HG03097 (cell line): ENCODE measurements around the gene FCHSD2.
"Not testable (repeated sequence)": the region's sequence is repeated elsewhere in the genome, so short reads cannot be mapped to it uniquely, and the experiment has no call there.

Experiments
- ATAC-seq: cut with Tn5 transposase; IDR thresholded peaks from one replicate; pipeline ENCODE4 v1.9.1; 2021; ENCODE audit not compliant: unreplicated experiment, low FRiP score

FCHSD2 gene

DNA sequence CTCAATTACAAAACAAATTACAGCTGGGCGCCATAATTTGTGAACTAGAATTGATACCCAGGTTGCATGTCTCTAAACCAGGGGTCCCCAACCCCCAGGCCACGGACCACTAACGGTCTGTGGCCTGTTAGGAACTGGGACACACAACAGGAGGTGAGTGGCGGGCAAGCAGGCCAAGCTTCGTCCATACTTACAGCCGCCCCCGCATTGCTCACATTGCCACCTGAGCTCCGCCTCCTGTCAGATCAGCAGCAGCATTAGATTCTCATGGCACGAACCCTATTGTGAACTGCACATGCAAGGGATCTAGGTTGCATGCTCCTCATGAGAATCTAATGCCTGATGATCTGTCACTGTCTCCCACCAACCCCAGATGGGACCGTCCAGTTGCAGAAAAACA lies 12.9 kb downstream of the FCHSD2 start:
- ATAC-seq: no peak

GRCh38 chr11:73126804-73127480 lies 15.2 kb downstream of the FCHSD2 start:
- ATAC-seq: no peak

DNA sequence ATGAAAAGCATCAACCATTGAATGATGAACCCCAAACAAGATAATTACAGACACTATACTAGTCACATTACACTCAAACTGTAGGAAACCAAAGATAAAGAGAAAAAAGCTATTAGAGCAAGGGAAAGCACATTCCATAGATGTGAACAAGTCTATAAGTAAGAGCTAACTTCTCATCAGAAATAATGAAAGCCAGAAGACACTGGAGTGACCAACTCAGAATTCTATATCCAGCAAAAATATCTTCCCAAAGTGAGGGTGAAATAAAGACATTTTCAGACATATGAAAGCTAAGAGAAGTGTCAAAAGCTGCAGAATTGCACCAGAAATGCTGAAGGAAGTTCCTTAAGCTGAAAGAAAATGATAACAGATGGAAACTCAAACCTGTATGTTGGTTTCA lies 17.3 kb downstream of the FCHSD2 start:
- no peak for ATAC-seq

- not testable (repeated sequence) for ATAC-seq
Observed at GRCh38 chr11:73123892-73124291, 18.2 kb downstream of the FCHSD2 start.

DNA sequence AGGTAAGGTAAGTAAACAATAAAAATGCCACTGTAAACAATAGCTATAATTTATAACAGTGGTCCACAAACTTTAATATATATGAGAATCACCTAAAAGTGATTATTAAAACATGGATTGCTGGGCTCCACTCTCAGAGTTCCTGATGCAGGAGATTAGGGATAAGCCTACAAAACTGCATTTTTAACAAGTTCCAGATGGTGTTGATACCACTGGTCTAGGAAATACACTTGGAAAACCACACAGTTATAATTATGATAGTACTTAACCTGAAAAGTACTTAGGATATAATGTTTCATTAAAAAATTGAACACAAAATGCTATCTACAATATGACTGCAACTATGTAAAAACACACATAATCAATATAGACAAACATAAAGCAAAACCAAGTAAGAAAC lies 20.4 kb downstream of the FCHSD2 start:
- ATAC-seq: no peak

- no peak for ATAC-seq
Observed at GRCh38 chr11:73117071-73117470, 25.0 kb downstream of the FCHSD2 start.

DNA sequence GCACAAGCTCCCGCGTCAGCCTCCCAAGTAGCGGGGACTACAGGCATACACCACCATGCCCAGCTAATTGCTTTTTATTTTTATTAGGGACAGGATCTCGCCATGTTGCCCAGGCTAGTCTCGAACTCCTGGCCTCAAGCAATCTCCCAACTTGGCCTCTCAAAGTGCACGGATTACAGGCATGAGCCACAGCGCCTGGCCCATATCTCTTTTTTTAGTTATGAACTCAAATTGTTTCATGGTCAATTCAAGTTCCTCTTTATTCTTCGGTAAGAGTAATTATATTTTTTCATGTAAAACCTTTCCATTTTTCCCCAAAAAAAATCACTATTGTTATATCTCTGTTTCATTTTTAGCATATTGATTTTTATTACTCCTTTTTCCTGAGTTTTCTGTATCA lies 25.5 kb downstream of the FCHSD2 start:
- no peak for ATAC-seq

DNA sequence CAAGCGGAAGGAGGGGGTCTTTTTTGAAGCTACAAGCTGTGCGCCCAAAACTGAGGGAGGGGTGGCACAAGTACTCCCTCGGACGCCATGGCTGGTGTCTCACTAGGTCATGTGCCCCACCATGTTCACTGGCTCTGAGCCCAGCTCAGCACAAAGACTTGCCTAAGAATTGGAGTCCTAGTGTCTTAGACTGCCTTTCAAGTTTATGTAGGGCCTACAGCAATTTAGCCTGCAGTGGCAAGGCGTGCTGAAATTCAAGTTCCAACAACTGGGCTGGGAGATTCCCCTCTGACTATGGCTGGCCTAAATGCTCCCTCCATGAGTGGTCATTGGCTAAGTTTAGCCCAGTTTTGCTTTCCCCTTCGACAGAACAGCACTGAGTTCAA lies 27.3 kb downstream of the FCHSD2 start:
- no peak for ATAC-seq

- no peak for ATAC-seq
Observed at GRCh38 chr11:73114110-73114834, 27.8 kb downstream of the FCHSD2 start.

DNA sequence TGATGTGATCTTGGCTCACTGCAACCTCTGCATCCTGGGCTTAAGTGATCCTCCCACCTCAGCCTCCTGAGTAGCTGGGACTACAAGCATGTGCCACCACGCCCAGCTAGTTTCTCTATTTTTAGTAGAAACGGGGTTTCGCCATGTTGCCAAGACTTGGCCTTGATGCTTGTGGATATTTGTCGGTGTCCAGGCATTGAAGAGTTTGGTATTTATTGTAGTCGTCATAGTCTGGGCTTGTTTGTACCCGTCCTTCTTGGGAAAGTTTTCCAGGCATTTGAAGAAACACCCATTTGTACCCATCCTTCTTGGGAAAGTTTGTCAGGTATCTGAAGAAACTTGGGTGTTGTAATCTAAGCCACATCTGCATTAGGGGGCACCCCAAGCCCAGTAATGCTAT lies 28.7 kb downstream of the FCHSD2 start:
- no peak for ATAC-seq

DNA sequence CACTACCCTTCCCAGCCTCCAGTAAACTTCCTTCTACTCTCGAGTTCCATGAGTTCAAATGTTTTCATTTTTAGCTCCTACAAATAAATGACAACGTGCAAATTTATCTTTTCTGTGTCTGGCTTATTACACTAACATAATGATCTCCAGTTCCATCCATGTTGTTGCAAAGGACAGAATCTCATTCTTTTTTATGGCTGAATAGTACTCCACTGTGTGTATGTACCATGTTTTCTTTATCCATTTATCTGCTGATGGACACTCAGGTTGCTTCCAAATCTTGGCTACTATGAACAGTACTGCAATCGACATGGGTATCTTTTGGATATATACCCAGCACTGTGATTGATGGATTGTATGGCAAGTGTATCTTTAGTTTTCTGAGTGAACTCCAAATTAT lies 34.5 kb downstream of the FCHSD2 start:
- no peak for ATAC-seq

- ATAC-seq: no peak
Observed at GRCh38 chr11:73106347-73106746, 35.8 kb downstream of the FCHSD2 start.

DNA sequence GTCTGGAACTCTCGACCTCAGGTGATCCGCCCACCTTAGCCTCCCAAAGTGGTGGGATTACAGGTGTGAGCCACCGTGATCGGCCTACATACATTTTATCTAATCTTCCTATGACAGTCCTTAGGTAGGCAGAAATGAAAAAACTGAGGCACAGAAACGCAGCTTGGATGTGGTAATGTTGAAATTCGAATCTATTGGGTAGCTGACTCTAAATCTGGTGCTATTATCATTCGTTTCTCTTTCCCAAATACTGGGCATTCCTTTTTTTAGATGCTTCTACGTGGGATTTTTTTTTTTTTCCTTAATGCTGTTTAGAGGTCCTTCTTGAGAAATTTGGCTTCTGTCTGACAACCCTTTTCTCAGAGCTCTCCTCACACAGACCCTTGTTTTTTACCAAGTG lies 41.5 kb downstream of the FCHSD2 start:
- no peak for ATAC-seq

DNA sequence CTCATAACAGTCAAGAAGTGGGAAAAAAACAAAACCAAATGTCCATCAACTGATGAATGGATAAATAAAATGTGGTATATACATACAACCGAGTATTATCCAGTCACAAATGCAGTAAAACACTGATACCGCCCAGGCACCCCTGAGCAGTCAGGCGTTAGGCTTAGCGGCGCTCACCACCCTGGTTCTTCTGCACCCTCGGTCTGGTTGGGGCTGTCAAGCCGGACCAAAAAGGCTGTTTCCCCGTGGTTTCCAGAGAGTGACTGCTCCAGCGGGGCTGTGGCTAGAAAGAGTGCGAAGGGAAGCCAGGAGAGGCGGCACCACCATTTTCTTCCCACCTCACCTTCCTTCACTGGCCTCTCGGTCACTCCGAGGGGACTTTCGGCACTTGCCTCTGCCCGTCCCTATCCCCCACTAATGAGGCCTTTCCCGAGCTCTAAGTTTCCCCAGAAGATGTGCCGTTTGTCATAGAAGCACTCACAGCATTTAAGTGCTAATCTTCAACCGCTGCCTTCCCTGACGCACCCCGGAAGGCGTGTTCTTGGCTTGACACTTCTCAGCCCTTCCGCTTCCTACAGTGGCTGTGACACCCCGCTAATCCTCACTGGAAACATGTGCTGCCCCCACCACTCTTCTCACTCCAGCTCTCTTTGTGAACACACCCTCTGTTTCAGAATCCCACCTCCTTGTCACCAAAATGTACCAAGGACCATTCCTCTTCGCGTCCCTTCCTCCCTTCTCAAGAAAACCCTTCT lies 42.4 kb downstream of the FCHSD2 start:
- ATAC-seq: no peak

DNA sequence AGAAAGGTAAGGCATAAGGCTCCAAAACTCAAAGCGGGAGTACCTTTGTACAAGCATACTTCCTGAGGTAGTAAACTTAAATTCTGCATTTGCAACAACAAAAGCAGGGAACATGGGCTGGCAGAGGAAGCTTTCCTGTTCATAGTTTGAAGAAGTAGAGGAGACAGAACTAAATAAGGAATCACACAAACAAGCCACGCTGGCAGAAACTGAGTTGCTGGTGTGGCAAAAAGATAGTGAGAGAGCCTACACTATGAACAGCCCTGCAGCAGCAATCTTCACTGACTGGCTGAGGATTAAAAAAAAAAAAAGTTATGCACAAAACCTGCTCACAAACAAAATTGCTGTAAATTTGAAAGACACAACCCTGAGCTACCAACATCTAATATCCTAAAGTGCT lies 46.5 kb downstream of the FCHSD2 start:
- ATAC-seq: no peak

- ATAC-seq: no peak
Observed at GRCh38 chr11:73091521-73092305, 50.4 kb downstream of the FCHSD2 start.

- no peak for ATAC-seq
Observed at GRCh38 chr11:73087730-73088129, 54.4 kb downstream of the FCHSD2 start.

GRCh38 chr11:73085189-73085875 lies 56.8 kb downstream of the FCHSD2 start:
- no peak for ATAC-seq

DNA sequence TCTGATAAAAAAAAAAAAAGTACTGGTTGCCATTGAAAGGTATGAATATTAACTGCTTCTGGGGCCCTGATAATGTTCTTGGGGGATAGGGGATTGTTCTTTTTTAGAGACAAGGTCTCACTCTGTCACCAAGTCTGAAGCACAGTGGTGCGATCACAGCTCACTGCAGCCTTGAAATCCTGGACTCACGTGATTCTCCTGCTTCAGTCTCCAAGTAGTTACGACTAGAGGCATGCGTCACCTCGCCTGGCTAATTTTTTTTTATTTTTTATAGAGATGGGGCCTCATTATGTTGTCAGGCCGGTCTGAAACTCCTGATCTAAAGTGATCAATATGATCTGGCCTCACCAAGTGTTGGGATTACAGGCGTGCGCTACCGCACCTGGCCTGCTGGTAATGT lies 63.5 kb downstream of the FCHSD2 start:
- ATAC-seq: no peak

DNA sequence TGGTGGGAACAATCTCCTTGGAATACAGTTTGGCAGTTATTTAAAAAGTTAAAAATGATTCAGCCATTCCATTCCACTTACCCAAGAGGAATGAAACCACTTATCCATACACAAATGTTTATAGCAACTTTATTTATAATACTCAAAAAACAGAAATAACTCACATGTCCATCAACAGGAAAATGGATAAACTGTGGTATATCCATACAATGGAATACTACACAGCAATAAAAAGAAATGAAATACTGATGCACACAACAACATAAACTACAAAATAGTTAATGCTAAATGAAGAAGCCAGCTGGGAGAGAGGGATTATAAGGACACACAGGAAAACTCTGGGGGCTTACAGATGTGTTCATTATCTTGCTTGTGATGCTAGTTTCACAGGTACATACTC lies 64.7 kb downstream of the FCHSD2 start:
- ATAC-seq: no peak
